Adrenal gland (tissue), 12 donors: Measurements from ENCODE around the gene CDK2AP2. TPM values are rescaled to one million over a fixed set of nuclear protein-coding genes. Genes with fewer than 3 reads are reported as not detected.
"Not testable (repeated sequence)": the region's sequence is repeated elsewhere in the genome, so short reads cannot be mapped to it uniquely, and the experiment has no call there.

ENCODE experiments used
- DNase-seq, 7 donors: peaks; one replicate each; pipeline ENCODE4 v3.0.0-alpha.2; 2019 to 2020
- H3K27ac ChIP-seq, 5 donors: fragments of 200-600 bp; sonication (generic) in 4 of 5; 1 replicate in 3 of 5; 2 replicates in 2 of 5; pipeline versions ENCODE4 v1.5.1 to v1.8.0; 2016 to 2020; ENCODE audit warnings: mild to moderate bottlenecking in 1 of 5
- H3K27me3 ChIP-seq: fragments of 200-600 bp; 2 replicates; pipeline ENCODE4 v1.8.0; 2021
- H3K36me3 ChIP-seq, 2 donors: fragments of 200-600 bp; replicated peaks in 1 of 2; 1 replicate in 1 of 2; 2 replicates in 1 of 2; pipeline versions ENCODE4 v1.5.1 to v1.8.0; 2018 to 2022
- H3K4me1 ChIP-seq, 2 donors: fragments of 200-600 bp; replicated peaks in 1 of 2; 1 replicate in 1 of 2; 2 replicates in 1 of 2; pipeline versions ENCODE4 v1.5.1 to v1.8.0; 2018 to 2021
- H3K4me3 ChIP-seq, 4 donors: fragments of 200-600 bp; sonication (generic) in 3 of 4; one replicate each; pipeline ENCODE4 v1.5.1; 2016 to 2018
- H3K9me3 ChIP-seq, 3 donors: fragments of 200-600 bp; sonication (generic) in 1 of 3; replicated peaks in 1 of 3; 1 replicate in 2 of 3; 2 replicates in 1 of 3; pipeline versions ENCODE4 v1.5.1 to v1.8.0; 2016 to 2021
- CTCF ChIP-seq, 6 experiments: fragments of 450-650 bp in 4 of 6; fragments of 200-600 bp in 2 of 6; sonication (generic) in 1 of 6; IDR thresholded peaks; 1 replicate in 5 of 6; 2 replicates in 1 of 6; pipeline versions ENCODE4 v1.5.1 to v1.8.0; 2016 to 2021; ENCODE audit warnings: antibody characterized with exemption in 6 of 6, mild to moderate bottlenecking in 2 of 6, moderate library complexity in 1 of 6
- POLR2A ChIP-seq, 2 donors: fragments of 450-650 bp; IDR thresholded peaks; one replicate each; pipeline ENCODE4 v1.6.1; 2017; ENCODE audit warnings: antibody characterized with exemption in 2 of 2, mild to moderate bottlenecking in 2 of 2, moderate library complexity in 1 of 2
- WGBS, 4 donors: extraction: QIAGEN DNeasy Blood & Tissue Kit in 2 of 4; methylation state at CpG; one replicate each; pipeline versions ENCODE4 v1.1.5 to v1.1.7; 2013 to 2017; 5-methylcytosine and 5-hydroxymethylcytosine counted together
- intact Hi-C, 2 donors: fragments of 100-400 bp; cut with DNase I; formaldehyde crosslinking; loops; one replicate each; pipeline versions ENCODE4 v1.14.1 to v1.15.0; 2022 to 2023
- polyA plus RNA-seq, 3 donors: library from polyadenylated mRNA; stranded (reverse); fragments of 200-250 nt in 2 of 3; fragments of 350-450 nt in 1 of 3; fragmentation: Illumina TruSeq in 1 of 3; extraction: RNeasy Lipid Tissue Mini Kit (QIAGEN cat#74804) in 1 of 3; gene quantifications; one replicate each; pipeline ENCODE4 v1.2.3, GENCODE V29; 2013 to 2014
- total RNA-seq, 9 donors: library from RNA; depleted of rRNA in 4 of 9; stranded (reverse); fragments of >200 nt in 4 of 9; fragments of 120-200 nt in 1 of 9; fragmentation: NEBNext Ultra II Directional in 1 of 9; extraction: Animal tissue kit (Norgen Biotek cat#: 25700) in 1 of 9; gene quantifications; one replicate each; pipeline versions ENCODE4 v1.1.0 to v1.2.4, GENCODE V29; 2013 to 2023
- donor health status: healthy with polysubstance abuse.
- donor health status: Bipolar disorder and iron deficiency.
- donor health status: DM: yes; HTN: yes; CAD: no.
- donor health status: DM: no; HTN: no; CAD: no.
- donor health status: DM: no; HTN: no; CAD: no.
- donor health status: DM: yes; HTN: yes; CAD: no.

CDK2AP2 gene
- total and polyA plus RNA-seq, 12 donors: 34.0 to 218 (median 58.8) TPM

- intact Hi-C loops: no loop called here
- peak; percentile 95 to 99 (median 98) for DNase-seq
- no peaks in the 10 kb centered on the region for H3K27me3 ChIP-seq
- TF ChIP-seq CTCF (IDR thresholded peaks at IDR 0.05) (peak in 5 of 6 experiments; percentile 26 to 61 (median 42)), POLR2A (IDR thresholded peaks at IDR 0.05) (peak; percentile 36 to 40)
- H3K27ac ChIP-seq: peak within 1 kb of the TSS in 4 of 5 donors; percentile 64 to 92 (median 84)
- no peaks in the 10 kb centered on the region for H3K9me3 ChIP-seq
- H3K4me3 ChIP-seq: peak within 1 kb of the TSS in 2 of 4 donors; percentile 41 to 67
- peaks cover 0 to 12% of the 10 kb centered on the region in 2 donors for H3K36me3 ChIP-seq
- 9 to 24% (median 12%) methylated on average over 13 to 60 of the region's 60 CpGs for WGBS, 4 donors
- peaks cover 17 to 24% of the 10 kb centered on the region in 2 donors for H3K4me1 ChIP-seq
Measured at GRCh38 chr11:67482827-67483798, 24.8 kb downstream of the CDK2AP2 start, which contains the start of gene AIP. TSS of gene AIP (plus strand) at chr11:67483026. CDS start at chr11:67483159, 133 bp downstream.

- intact Hi-C loops: no loop called here
- Histone ChIP-seq H3K27me3 (no peaks in the 10 kb centered on the region), H3K4me3 (peak overlapping the region in 2 of 4 donors; percentile 41 to 67), H3K36me3 (peaks cover 0 to 5% of the 10 kb centered on the region in 2 donors), H3K27ac (peak overlapping the region in 4 of 5 donors; percentile 64 to 92 (median 84)), H3K4me1 (peaks cover 17 to 24% of the 10 kb centered on the region in 2 donors), H3K9me3 (no peaks in the 10 kb centered on the region)
- no peak for DNase-seq
- TF ChIP-seq POLR2A (IDR thresholded peaks at IDR 0.05) (no peak), CTCF (IDR thresholded peaks at IDR 0.05) (no peak)
- 29 to 41% (median 39%) methylated on average over 19 of the region's 19 CpGs for WGBS, 4 donors
Measured at GRCh38 chr11:67482275-67482826, 25.6 kb downstream of the CDK2AP2 start.

GRCh38 chr11:67477344-67478050 is 30.5 kb downstream of the CDK2AP2 start:
- DNase-seq, intact Hi-C loops, H3K4me1 ChIP-seq, H3K4me3 ChIP-seq, H3K9me3 ChIP-seq, H3K36me3 ChIP-seq, H3K27ac ChIP-seq, H3K27me3 ChIP-seq: not testable (repeated sequence)
- WGBS, 4 donors: 81 to 86% (median 84%) methylated on average over 12 to 14 of the region's 16 CpGs

- intact Hi-C loops: not testable (repeated sequence)
- 77 to 85% (median 83%) methylated on average over 10 of the region's 10 CpGs for WGBS, 4 donors
Measured at GRCh38 chr11:67476692-67477091, 31.3 kb downstream of the CDK2AP2 start.

GRCh38 chr11:67472882-67473281 is 35.1 kb downstream of the CDK2AP2 start:
- Histone ChIP-seq H3K4me1 (peaks cover 6 to 12% of the 10 kb centered on the region in 2 donors), H3K27ac (no peak overlapping the region), H3K36me3 (no peaks in the 10 kb centered on the region), H3K4me3 (no peak overlapping the region), H3K27me3 (no peaks in the 10 kb centered on the region), H3K9me3 (no peaks in the 10 kb centered on the region)
- TF ChIP-seq CTCF (IDR thresholded peaks at IDR 0.05) (no peak), POLR2A (IDR thresholded peaks at IDR 0.05) (no peak)
- no peak for DNase-seq
- intact Hi-C loops: no loop called here
- WGBS, 4 donors: 70 to 78% (median 73%) methylated on average over 7 of the region's 7 CpGs

More at GRCh38 chr11:67476692-67477091, 31.3 kb downstream of the CDK2AP2 start:
- not testable (repeated sequence) for H3K27ac ChIP-seq, DNase-seq, H3K4me3 ChIP-seq, H3K4me1 ChIP-seq, H3K36me3 ChIP-seq, H3K27me3 ChIP-seq, H3K9me3 ChIP-seq
